PFSK-1 (cell line): Measurements from ENCODE around the gene DCUN1D4.

Source experiments
- POLR2AphosphoS5 ChIP-seq: IDR thresholded peaks from 2 replicates; pipeline ENCODE4 v1.6.1; 2012; ENCODE audit warnings: low read depth, mild to moderate bottlenecking, control low read depth, low read length, moderate library complexity
- TAF1 ChIP-seq: IDR thresholded peaks from 2 replicates; pipeline ENCODE4 v1.6.1; 2012; ENCODE audit warnings: low read length, control low read depth, borderline replicate concordance; ENCODE audit not compliant: insufficient read depth

GRCh38 chr4:51836549-51836948 is 6.4 kb upstream of the DCUN1D4 start:
- TF ChIP-seq TAF1 (no peak), POLR2AphosphoS5 (no peak)
